Left lung (tissue), 14 donors: ENCODE results near the gene C18orf32. TPM values are rescaled to one million over a fixed set of nuclear protein-coding genes. Genes with fewer than 3 reads are reported as not detected.

Source experiments
- ATAC-seq: fragments of 200-7000 bp; cut with Tn5 transposase; one replicate; pipeline ENCODE4 v1.9.1; 2020; ENCODE audit warnings: moderate library complexity
- DNase-seq, 4 donors: peaks; one replicate each; pipeline ENCODE4 v3.0.0-alpha.2; 2013 to 2020
- H3K27ac ChIP-seq, 2 donors: fragments of 200-600 bp; sonication (generic) in 1 of 2; one replicate each; pipeline versions ENCODE4 v1.5.0 to v1.8.0; 2020 to 2021
- H3K27me3 ChIP-seq, 2 donors: fragments of 200-600 bp; sonication (generic) in 1 of 2; one replicate each; pipeline versions ENCODE4 v1.5.0 to v1.8.0; 2020 to 2021
- H3K36me3 ChIP-seq, 2 donors: fragments of 200-600 bp; sonication (generic) in 1 of 2; one replicate each; pipeline versions ENCODE4 v1.5.0 to v1.8.0; 2020 to 2021
- H3K4me1 ChIP-seq, 2 donors: fragments of 200-600 bp; one replicate each; pipeline ENCODE4 v1.8.0; 2021
- H3K4me3 ChIP-seq, 2 donors: fragments of 200-600 bp; sonication (generic) in 1 of 2; one replicate each; pipeline versions ENCODE4 v1.5.0 to v1.8.0; 2020 to 2021; ENCODE audit warnings: mild to moderate bottlenecking in 1 of 2
- H3K9me3 ChIP-seq, 2 donors: fragments of 200-600 bp; sonication (generic) in 1 of 2; one replicate each; pipeline versions ENCODE4 v1.5.0 to v1.8.0; 2020 to 2021
- intact Hi-C, 2 donors: fragments of 100-400 bp; cut with DNase I; formaldehyde crosslinking; loops; one replicate each; pipeline versions ENCODE4 v1.11.2 to v1.14.2; 2022
- long read RNA-seq, 12 donors: library from polyadenylated mRNA in 2 of 12; unstranded in 2 of 12; transcript quantifications; one replicate each; pipeline ENCODE4 v2.0.0 and lab custom pipeline, GENCODE V29; 2019 to 2026
- polyA plus RNA-seq, 6 donors: library from polyadenylated mRNA; unstranded; fragments of 120-200 nt; gene quantifications; one replicate each; pipeline ENCODE4 v1.2.1, GENCODE V29; 2013; ENCODE audit not compliant: insufficient read length in 6 of 6
- total RNA-seq, 2 donors: library from RNA; stranded (reverse); fragmentation: NEBNext Ultra II Directional; extraction: Animal tissue kit (Norgen Biotek cat#: 25700); gene quantifications; one replicate each; pipeline ENCODE4 v1.2.1, GENCODE V29; 2021
- TF ChIP-seq, protein P1 (sequence below), 2 donors: fragments of 200-600 bp; sonication (generic) in 1 of 2; IDR thresholded peaks; one replicate each; pipeline versions ENCODE4 v1.5.0 to v1.8.0; 2021; ENCODE audit warnings: antibody characterized with exemption in 2 of 2
- donor health status: DM: no; HTN: yes; CAD: no.
- donor health status: DM: no; HTN: no; CAD: no.

C18orf32 gene
- total RNA-seq (10 to 100 TPM; 65.2 to 78.6 TPM), polyA plus RNA-seq (10 to 100 TPM; 22.3 to 26.7 (median 25.0) TPM)
- long read RNA-seq, donor 1, full-length matches to known transcripts: 67 of 67 reads
- long read RNA-seq, donor 1, partial matches to known transcripts: 0 of 67 reads
- long read RNA-seq, donor 1, other reads (novel, unspliced or antisense): 0 of 67 reads
- long read RNA-seq, donor 2, full-length matches to known transcripts: 45 of 45 reads
- long read RNA-seq, donor 2, partial matches to known transcripts: 0 of 45 reads
- long read RNA-seq, donor 2, other reads (novel, unspliced or antisense): 0 of 45 reads
- long read RNA-seq, donor 3, full-length matches to known transcripts: 53 of 53 reads
- long read RNA-seq, donor 3, partial matches to known transcripts: 0 of 53 reads
- long read RNA-seq, donor 3, other reads (novel, unspliced or antisense): 0 of 53 reads
- long read RNA-seq, donor 4, full-length matches to known transcripts: 96 of 97 reads
- long read RNA-seq, donor 4, partial matches to known transcripts: 0 of 97 reads
- long read RNA-seq, donor 4, other reads (novel, unspliced or antisense): 1 of 97 reads
- long read RNA-seq, donor 5, full-length matches to known transcripts: 64 of 72 reads
- long read RNA-seq, donor 5, partial matches to known transcripts: 8 of 72 reads
- long read RNA-seq, donor 5, other reads (novel, unspliced or antisense): 0 of 72 reads
- long read RNA-seq, donor 6, full-length matches to known transcripts: 101 of 101 reads
- long read RNA-seq, donor 6, partial matches to known transcripts: 0 of 101 reads
- long read RNA-seq, donor 6, other reads (novel, unspliced or antisense): 0 of 101 reads
- long read RNA-seq, donor 7, full-length matches to known transcripts: 21 of 21 reads
- long read RNA-seq, donor 7, partial matches to known transcripts: 0 of 21 reads
- long read RNA-seq, donor 7, other reads (novel, unspliced or antisense): 0 of 21 reads
- long read RNA-seq, donor 8, full-length matches to known transcripts: 37 of 37 reads
- long read RNA-seq, donor 8, partial matches to known transcripts: 0 of 37 reads
- long read RNA-seq, donor 8, other reads (novel, unspliced or antisense): 0 of 37 reads
- long read RNA-seq, donor 9: 0 reads
- long read RNA-seq, donor 10, full-length matches to known transcripts: 52 of 60 reads
- long read RNA-seq, donor 10, partial matches to known transcripts: 4 of 60 reads
- long read RNA-seq, donor 10, other reads (novel, unspliced or antisense): 4 of 60 reads
- long read RNA-seq, donor 11: 0 reads
- long read RNA-seq, donor 12, full-length matches to known transcripts: 27 of 27 reads
- long read RNA-seq, donor 12, partial matches to known transcripts: 0 of 27 reads
- long read RNA-seq, donor 12, other reads (novel, unspliced or antisense): 0 of 27 reads

DNA sequence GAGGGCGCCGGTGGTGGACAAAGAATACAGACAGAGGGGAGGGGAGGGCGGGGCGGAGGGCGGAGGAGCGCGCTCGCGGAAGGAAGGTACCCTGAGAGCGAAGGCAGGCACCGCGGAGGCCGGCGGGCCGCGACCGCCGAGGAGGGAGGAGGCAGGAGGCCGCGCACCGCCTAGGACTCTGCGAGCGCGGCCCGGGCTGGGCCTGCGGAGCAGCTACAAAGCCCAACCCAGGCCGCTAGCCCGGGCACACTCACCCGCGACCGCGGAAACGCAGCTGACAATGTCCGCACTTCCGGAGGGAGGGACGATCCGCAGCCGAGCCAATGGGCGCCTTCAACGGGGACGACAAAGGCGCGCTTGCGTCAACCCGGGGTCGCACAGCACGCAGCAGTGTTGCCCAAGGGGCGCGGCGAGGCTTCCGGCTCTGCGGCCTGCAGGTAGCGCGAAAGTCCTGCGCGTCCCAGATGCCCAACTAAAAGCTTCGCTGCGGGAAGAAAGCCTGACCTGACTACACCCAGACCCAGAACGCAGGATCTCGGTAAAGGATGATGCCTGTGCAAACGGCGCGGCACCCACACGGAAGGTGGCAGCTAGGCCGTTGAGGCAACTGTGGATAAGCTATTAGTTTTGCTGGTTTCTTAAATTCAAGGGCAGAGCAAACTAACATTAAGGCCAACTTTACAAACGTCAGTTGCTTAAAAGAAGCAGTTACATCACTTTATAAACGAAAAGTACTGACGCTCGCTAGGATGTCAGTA is at the start of gene C18orf32:
Gene C18orf32, minus strand, starts transcription at position 282 of the 758 bp plus-strand sequence. CDS start 3,486 bp downstream, outside the sequence.
- intact Hi-C loops: no loop called here
- H3K27me3 ChIP-seq: no peaks in the 10 kb centered on the region
- TF ChIP-seq, protein P1, sequence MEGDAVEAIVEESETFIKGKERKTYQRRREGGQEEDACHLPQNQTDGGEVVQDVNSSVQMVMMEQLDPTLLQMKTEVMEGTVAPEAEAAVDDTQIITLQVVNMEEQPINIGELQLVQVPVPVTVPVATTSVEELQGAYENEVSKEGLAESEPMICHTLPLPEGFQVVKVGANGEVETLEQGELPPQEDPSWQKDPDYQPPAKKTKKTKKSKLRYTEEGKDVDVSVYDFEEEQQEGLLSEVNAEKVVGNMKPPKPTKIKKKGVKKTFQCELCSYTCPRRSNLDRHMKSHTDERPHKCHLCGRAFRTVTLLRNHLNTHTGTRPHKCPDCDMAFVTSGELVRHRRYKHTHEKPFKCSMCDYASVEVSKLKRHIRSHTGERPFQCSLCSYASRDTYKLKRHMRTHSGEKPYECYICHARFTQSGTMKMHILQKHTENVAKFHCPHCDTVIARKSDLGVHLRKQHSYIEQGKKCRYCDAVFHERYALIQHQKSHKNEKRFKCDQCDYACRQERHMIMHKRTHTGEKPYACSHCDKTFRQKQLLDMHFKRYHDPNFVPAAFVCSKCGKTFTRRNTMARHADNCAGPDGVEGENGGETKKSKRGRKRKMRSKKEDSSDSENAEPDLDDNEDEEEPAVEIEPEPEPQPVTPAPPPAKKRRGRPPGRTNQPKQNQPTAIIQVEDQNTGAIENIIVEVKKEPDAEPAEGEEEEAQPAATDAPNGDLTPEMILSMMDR (IDR thresholded peaks at IDR 0.05): no peak
- ATAC-seq (peak; percentile 97), DNase-seq (peak; percentile 90 to 98 (median 96))
- H3K4me1 ChIP-seq: peaks cover 26 to 65% of the 10 kb centered on the region in 2 donors
- H3K27ac ChIP-seq: peak within 1 kb of the TSS; percentile 95 to 97
- H3K9me3 ChIP-seq: no peaks in the 10 kb centered on the region
- H3K36me3 ChIP-seq: peaks cover 7 to 55% of the 10 kb centered on the region in 2 donors
- peak within 1 kb of the TSS; percentile 56 to 60 for H3K4me3 ChIP-seq

GRCh38 chr18:49534846-49535601 is 48.0 kb upstream of the C18orf32 start:
- Histone ChIP-seq H3K27me3 (no peaks in the 10 kb centered on the region), H3K4me1 (no peaks in the 10 kb centered on the region), H3K9me3 (peaks cover 0 to 4% of the 10 kb centered on the region in 2 donors), H3K27ac (no peak overlapping the region), H3K36me3 (no peaks in the 10 kb centered on the region), H3K4me3 (no peak overlapping the region)
- TF ChIP-seq, protein P1 (IDR thresholded peaks at IDR 0.05): no peak
- ATAC-seq: no peak
- intact Hi-C loops: no loop called here
- DNase-seq: no peak

DNA sequence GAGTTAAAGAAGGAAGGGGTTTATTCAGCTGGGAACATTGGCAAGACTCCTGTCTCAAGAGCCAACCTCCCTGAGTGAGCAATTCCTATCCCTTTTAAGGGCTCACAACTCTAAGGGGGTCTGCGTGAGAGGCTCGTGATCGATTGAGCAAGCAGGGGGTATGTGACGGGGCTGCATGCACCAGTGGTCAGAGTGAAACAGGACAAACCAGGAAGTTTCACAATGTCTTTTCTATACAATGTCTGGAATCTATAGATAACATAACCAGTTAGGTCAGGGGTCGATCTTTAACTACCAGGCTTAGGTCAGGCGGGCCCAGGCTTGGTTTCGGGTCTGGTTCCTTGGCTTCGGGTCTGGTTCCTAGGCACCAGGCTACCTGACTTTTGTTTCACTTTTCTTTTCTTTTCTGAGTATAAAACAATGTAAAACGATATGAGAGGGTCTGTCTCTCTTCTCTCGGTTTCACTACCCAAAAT is 44.7 kb upstream of the C18orf32 start:
- no peak for ATAC-seq
- no peak for DNase-seq
- intact Hi-C loops: no loop called here
- Histone ChIP-seq H3K4me3 (no peak overlapping the region), H3K36me3 (no peaks in the 10 kb centered on the region), H3K4me1 (no peaks in the 10 kb centered on the region), H3K27ac (no peak overlapping the region), H3K27me3 (no peaks in the 10 kb centered on the region), H3K9me3 (peaks cover 0 to 4% of the 10 kb centered on the region in 2 donors)
- TF ChIP-seq, protein P1 (IDR thresholded peaks at IDR 0.05): no peak

DNA sequence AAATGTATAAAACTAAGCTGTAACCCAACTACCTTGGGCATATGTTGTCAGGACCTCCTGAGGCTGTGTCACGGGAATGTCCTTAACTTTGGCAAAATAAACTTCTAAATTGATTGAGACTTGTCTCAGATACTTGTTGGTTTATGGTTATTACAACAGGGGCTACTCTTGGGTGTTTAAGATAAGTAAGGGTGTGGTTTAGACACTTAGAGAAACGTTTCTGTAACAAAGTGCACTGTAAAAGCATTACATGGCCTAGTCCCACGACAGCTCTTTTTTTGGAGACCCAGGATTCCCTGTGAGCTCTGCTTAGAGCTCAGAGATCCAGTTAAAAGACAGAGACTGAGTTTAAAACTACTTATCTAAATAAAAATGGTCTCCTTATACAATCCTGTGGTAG is 42.6 kb upstream of the C18orf32 start:
- intact Hi-C loops: no loop called here
- no peak overlapping the region for H3K4me3 ChIP-seq
- no peak overlapping the region for H3K27ac ChIP-seq
- H3K4me1 ChIP-seq: no peaks in the 10 kb centered on the region
- H3K27me3 ChIP-seq: no peaks in the 10 kb centered on the region
- no peaks in the 10 kb centered on the region for H3K36me3 ChIP-seq
- DNase-seq (no peak), ATAC-seq (no peak)
- peaks cover 0 to 2% of the 10 kb centered on the region in 2 donors for H3K9me3 ChIP-seq
- TF ChIP-seq, protein P1 (IDR thresholded peaks at IDR 0.05): no peak
